Muscle layer of duodenum (tissue), 2 donors: ENCODE data around the gene MYBBP1A.
"Not testable (repeated sequence)": the region's sequence is repeated elsewhere in the genome, so short reads cannot be mapped to it uniquely, and the experiment has no call there.

Experiments used
- H3K27ac ChIP-seq: one replicate; pipeline ENCODE4 v1.7.0; 2013; ENCODE audit warnings: mild to moderate bottlenecking, low read length
- H3K27me3 ChIP-seq: one replicate; pipeline ENCODE4 v1.7.0; 2013; ENCODE audit warnings: low read depth, mild to moderate bottlenecking, control low read depth, low read length
- H3K36me3 ChIP-seq, 2 donors: one replicate each; pipeline ENCODE4 v1.7.0; 2013; ENCODE audit warnings: low read length in 2 of 2, control low read depth in 1 of 2, mild to moderate bottlenecking in 1 of 2; ENCODE audit not compliant: insufficient read depth in 2 of 2, control insufficient read depth in 1 of 2
- H3K4me1 ChIP-seq, 2 donors: one replicate each; pipeline ENCODE4 v1.7.0; 2013; ENCODE audit warnings: low read length in 2 of 2, mild to moderate bottlenecking in 2 of 2, control low read depth in 1 of 2, moderate library complexity in 1 of 2; ENCODE audit not compliant: insufficient read depth in 2 of 2, control insufficient read depth in 1 of 2
- H3K4me3 ChIP-seq, 2 donors: one replicate each; pipeline ENCODE4 v1.7.0; 2013; ENCODE audit warnings: low read length in 2 of 2, low read depth in 1 of 2, mild to moderate bottlenecking in 1 of 2
- H3K9me3 ChIP-seq, 2 donors: one replicate each; pipeline ENCODE4 v1.7.0; 2013; ENCODE audit warnings: low read length in 2 of 2, control low read depth in 1 of 2, mild to moderate bottlenecking in 1 of 2; ENCODE audit not compliant: control insufficient read depth in 1 of 2
- donor health status: healthy.

The MYBBP1A gene

DNA sequence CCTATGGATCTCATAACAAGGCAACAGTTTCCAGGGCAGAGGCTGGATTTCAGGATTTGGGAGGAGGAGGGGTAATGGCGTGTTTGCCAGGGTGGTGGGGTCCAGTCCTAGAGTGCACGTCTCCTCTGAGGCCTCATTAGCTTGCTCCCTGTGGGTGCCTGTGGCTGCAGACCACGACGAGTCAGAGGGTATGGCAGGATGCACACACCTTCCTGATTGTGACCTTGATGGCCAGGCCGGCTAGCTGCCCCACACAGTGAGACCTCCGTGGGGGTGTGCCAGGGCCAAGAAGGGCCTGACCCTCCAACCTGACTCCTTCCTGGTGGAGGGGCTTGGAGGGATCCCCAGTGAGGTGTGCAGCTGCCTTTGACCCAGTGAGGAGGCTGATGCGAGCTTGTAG lies 25.1 kb upstream of the MYBBP1A start:
- no peaks in the 10 kb centered on the region for H3K9me3 ChIP-seq
- H3K4me1 ChIP-seq: peaks cover 0 to 19% of the 10 kb centered on the region in 2 donors
- no peak overlapping the region for H3K27ac ChIP-seq
- peaks cover 23% of the 10 kb centered on the region for H3K27me3 ChIP-seq
- H3K36me3 ChIP-seq: no peaks in the 10 kb centered on the region
- H3K4me3 ChIP-seq: no peak overlapping the region

DNA sequence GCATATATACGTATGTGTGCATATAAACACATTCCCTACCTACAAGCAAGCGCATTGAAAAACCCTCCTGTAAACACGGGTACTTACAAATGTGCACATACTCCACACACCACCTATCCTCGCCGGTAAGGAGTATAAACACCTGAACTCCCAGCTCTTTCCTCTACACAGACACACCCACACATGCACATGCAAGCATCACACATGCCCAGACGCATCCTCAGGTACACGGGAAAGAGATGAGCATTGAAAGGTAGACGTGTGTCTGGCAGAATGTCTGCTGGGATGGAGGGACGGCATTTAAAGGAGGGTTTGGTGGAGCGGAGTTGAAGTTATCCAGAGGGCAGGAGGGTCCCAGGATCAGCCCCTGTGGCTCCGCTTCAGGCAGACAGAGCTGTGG lies 24.5 kb upstream of the MYBBP1A start:
- Histone ChIP-seq H3K4me3 (no peak overlapping the region), H3K9me3 (no peaks in the 10 kb centered on the region), H3K27ac (no peak overlapping the region), H3K27me3 (peaks cover 22% of the 10 kb centered on the region), H3K4me1 (peaks cover 0 to 14% of the 10 kb centered on the region in 2 donors), H3K36me3 (no peaks in the 10 kb centered on the region)

DNA sequence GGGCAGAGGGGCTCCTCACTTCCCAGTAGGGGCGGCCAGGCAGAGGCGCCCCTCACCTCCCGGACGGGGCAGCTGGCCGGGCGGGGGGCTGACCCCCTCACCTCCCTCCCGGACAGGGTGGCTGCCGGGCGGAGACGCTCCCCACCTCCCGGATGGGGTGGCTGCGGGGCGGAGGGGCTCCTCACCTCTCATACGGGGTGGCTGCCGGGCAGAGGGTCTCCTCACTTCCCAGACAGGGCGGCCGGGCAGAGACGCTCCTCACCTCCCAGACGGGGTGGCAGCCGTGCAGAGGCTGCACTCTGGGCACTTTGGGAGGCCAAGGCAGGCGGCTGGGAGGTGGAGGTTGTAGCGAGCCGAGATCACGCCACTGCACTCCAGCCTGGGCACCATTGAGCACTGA lies 23.2 kb upstream of the MYBBP1A start:
- not testable (repeated sequence) for H3K36me3 ChIP-seq, H3K4me3 ChIP-seq, H3K9me3 ChIP-seq, H3K27ac ChIP-seq, H3K4me1 ChIP-seq
- peaks cover 14% of the 10 kb centered on the region for H3K27me3 ChIP-seq

DNA sequence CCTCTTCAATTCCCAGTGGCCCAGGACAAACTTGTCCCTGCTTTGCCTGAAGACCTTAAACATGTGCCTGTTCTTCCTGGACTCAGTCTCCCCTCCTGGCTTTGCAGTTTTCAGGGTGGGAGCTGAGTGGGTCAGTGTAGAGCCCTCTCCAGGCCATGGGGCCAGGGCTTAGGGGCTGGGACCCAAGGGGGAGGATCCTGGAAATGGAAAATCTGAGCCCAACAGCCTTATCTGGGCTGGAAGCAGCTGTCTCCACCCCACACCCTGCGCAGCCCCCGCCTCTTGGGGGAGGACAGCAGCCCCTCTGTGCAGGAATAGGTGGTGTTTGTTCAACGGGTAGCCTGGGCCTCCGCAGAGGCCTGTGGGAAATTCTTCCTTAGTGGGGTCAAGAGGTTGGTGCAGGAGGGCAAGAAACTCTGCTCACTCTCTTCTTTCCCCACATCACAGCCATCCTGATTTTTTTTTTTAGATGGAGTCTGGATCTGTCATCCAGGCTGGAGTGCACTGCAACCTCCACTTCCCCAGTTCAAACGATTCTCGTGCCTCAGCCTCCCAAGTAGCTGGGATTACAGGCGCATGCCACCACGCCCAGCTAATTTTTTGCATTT lies 22.3 kb upstream of the MYBBP1A start:
- H3K36me3 ChIP-seq: no peaks in the 10 kb centered on the region
- no peaks in the 10 kb centered on the region for H3K4me1 ChIP-seq
- no peak overlapping the region for H3K27ac ChIP-seq

DNA sequence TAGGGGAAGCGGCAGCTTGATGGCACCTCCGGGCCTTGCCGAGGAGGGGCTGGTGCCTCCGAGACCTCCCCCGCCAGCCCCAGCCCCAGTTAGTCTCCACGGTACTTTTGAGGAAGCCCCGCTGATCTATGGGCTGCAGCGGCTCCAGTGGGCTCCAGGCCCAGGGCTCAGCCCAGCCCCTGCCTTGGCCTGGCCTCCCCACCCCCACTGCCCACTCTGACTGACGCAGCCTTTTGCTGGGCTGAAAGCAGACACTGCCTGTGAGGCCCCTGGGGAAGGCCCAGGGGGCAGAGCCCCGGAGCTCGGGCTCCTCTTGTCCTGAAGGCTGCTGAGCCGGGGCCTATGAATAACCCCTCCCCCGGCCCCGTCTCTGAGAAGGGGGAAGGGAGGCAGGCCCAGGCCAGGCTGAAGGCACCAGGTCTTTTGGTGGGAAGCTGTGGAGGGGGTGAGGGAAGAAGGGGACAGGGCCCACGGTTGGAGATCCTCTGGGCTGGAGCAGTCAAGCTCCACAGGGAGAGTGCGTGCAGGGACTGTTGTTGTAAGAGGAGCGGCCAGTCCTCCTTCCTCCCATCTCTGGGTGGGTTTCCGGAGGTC lies 21.6 kb upstream of the MYBBP1A start:
- Histone ChIP-seq H3K27me3 (peaks cover under 1% of the 10 kb centered on the region), H3K27ac (no peak overlapping the region), H3K9me3 (no peaks in the 10 kb centered on the region), H3K4me1 (no peaks in the 10 kb centered on the region), H3K36me3 (no peaks in the 10 kb centered on the region), H3K4me3 (no peak overlapping the region)

More for the DNA sequence above, 22.3 kb upstream of the MYBBP1A start:
- H3K27me3 ChIP-seq: peaks cover 7% of the 10 kb centered on the region
- H3K4me3 ChIP-seq: no peak overlapping the region
- H3K9me3 ChIP-seq: no peaks in the 10 kb centered on the region

DNA sequence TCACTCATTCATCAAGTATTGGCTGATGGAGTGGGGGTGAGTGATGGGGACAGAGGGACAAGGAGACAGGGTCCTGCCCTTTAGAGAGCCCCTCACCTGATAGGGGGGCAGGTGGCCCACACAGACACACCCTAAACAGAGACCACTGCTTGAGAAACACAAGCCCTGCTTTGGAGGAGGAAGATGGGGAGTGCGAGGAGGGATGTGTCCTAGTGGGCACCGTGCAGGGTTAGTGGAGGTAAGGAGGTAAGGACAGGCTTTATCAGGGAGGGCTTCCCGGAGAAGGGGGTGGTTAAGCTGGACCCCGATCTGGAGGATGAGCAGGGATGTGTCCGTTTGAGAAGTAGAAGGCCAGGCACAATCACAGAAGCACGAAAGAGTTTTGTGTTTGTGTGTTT lies 21.0 kb upstream of the MYBBP1A start:
- H3K4me3 ChIP-seq: no peak overlapping the region
- H3K36me3 ChIP-seq: no peaks in the 10 kb centered on the region
- no peak overlapping the region for H3K27ac ChIP-seq
- no peaks in the 10 kb centered on the region for H3K9me3 ChIP-seq
- no peaks in the 10 kb centered on the region for H3K4me1 ChIP-seq
- no peaks in the 10 kb centered on the region for H3K27me3 ChIP-seq

DNA sequence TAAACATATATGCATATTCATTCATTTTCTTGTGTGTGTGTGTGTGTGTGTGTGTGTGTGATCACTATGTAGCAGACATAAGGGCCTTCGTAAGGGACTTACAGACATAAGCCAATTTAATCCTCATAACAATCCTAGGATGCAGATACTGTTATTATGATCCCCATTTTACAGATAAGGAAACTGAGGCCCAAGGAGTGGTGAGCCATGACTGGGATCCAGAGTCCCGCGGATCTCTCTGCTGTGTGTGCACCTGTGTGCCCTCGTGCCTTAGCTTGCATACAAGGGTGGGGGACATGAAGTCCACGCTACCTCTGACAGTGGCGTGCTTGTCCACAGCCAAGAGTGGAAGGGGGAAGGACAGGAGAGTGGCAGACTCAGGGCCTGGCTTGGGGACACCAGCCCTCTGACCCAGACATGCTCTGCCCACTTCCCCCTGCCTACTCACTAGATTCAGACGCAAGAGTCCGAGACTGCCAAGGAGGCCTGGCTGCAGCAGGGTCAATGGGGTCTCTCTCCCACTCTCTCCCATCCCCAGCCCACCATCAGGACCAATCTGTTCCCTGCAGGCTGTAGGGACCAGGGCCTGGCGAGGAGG lies 19.4 kb upstream of the MYBBP1A start:
- H3K4me3 ChIP-seq: no peak overlapping the region

DNA sequence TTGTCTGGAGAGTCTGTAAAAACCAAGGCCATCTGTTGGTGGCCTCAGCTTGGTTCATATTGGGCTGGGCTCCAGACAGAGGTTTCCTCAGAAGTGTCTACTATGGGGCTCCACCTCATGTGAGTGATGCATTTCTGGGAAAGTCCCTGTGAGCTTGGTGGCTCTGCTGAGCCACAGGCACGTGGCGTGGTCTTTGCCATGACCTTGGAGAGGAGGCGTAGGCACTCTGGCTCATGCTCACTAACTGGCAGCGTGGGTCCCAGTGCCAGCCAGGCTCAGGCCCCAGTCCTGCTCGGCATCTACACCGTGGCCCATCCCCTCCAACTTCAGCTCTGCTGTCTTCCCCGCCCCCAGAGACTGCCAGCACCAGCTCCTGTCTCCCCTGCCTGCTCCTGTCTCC lies 18.5 kb upstream of the MYBBP1A start:
- Histone ChIP-seq H3K9me3 (no peaks in the 10 kb centered on the region), H3K4me1 (no peaks in the 10 kb centered on the region), H3K4me3 (no peak overlapping the region), H3K36me3 (no peaks in the 10 kb centered on the region), H3K27ac (no peak overlapping the region), H3K27me3 (no peaks in the 10 kb centered on the region)

More for the DNA sequence above, 19.4 kb upstream of the MYBBP1A start:
- Histone ChIP-seq H3K27ac (no peak overlapping the region), H3K36me3 (no peaks in the 10 kb centered on the region), H3K27me3 (no peaks in the 10 kb centered on the region), H3K4me1 (no peaks in the 10 kb centered on the region), H3K9me3 (no peaks in the 10 kb centered on the region)

DNA sequence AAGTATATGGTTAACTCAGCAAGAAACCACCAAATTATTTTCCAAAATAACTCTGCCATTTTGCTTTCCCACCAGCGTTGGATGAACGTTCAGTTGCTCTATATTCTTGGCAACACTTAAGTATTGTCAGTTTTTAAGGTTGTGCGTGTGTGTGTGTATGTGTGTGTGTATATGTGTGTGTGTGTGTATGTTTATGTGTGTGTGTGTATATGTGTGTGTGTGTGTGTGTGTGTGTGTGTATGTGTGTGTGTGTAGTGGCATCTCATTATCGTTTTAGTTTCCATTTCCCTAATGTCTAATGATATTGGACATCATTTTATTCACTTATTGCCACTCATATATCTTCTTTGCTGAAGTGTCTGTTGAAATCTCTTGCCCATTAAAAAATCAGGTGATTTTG lies 17.9 kb upstream of the MYBBP1A start:
- Histone ChIP-seq H3K4me1 (no peaks in the 10 kb centered on the region), H3K36me3 (no peaks in the 10 kb centered on the region), H3K27ac (no peak overlapping the region), H3K9me3 (no peaks in the 10 kb centered on the region), H3K27me3 (no peaks in the 10 kb centered on the region), H3K4me3 (no peak overlapping the region)

DNA sequence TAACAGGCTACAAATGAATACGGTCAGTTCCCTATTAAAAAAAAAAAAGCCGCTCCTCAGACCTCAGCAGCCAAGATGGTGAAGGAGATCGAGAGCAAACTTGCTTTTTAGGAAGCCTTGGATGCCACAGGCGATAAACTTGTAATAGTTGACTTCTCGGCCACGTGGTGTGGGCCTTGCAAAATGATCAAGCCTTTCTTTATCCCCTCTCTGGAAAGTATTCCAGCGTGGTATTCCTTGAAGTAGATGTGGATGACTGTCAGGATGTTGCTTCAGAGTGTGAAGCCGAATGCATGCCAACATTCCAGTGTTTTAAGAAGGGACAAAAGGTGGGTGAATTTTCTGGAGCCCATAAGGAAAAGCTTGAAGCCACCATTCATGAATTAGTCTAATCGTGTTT lies 16.9 kb upstream of the MYBBP1A start:
- H3K27me3 ChIP-seq: no peaks in the 10 kb centered on the region
- no peaks in the 10 kb centered on the region for H3K4me1 ChIP-seq
- no peak overlapping the region for H3K27ac ChIP-seq
- no peaks in the 10 kb centered on the region for H3K36me3 ChIP-seq
- no peak overlapping the region for H3K4me3 ChIP-seq
- no peaks in the 10 kb centered on the region for H3K9me3 ChIP-seq

DNA sequence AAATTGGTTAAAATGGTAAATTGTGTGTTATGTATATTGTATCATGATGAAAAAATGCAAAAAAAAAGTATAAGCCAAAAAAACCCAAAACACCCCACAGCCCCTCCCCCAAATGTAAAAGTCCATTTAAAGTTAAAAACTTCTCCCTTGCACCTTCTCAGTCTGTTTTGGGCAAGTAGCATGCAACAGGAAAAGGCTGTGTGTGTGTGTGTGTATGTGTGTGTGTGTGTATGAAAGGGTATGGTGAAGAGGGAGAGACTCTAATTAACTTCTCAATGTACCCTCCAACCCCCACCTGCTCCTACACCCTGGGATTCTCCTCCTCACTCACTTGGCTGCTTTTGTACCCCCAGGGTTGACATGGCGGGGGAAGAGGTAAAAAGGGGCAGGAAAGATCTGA lies 14.4 kb upstream of the MYBBP1A start:
- Histone ChIP-seq H3K9me3 (no peaks in the 10 kb centered on the region), H3K4me1 (peaks cover 0 to 4% of the 10 kb centered on the region in 2 donors), H3K4me3 (no peak overlapping the region), H3K36me3 (no peaks in the 10 kb centered on the region), H3K27me3 (no peaks in the 10 kb centered on the region), H3K27ac (no peak overlapping the region)

DNA sequence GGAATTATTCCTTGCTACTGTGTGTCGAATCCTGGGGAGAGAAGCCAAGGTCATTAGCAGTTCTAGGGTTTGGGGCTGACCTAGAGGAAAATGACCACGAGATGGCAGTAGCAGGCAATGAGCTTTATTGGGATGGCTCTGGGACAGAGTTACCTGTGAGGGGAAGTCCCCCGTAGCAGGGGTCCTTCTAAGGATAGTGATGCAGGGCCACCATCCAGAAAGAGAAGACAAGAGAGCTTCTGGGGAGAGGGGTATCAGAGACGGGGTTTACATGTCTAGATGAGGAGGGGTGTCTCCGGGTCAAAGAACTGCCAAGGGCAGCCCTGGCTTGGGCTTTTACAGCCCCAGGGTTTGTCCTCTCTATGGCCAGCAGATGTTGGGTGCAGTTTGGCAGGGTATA lies 11.6 kb upstream of the MYBBP1A start:
- Histone ChIP-seq H3K4me3 (no peak overlapping the region), H3K27me3 (no peaks in the 10 kb centered on the region), H3K9me3 (no peaks in the 10 kb centered on the region), H3K27ac (no peak overlapping the region), H3K36me3 (no peaks in the 10 kb centered on the region), H3K4me1 (peaks cover 4 to 11% of the 10 kb centered on the region in 2 donors)
